Neural cell (in vitro differentiated cells): ENCODE measurements around the gene GNPTG.

Experiments
- EP300 ChIP-seq: fragments of 450-650 bp; conservative IDR thresholded peaks from 2 replicates; pipeline ENCODE4 v1.6.1; 2014; ENCODE audit warnings: antibody characterized with exemption, mild to moderate bottlenecking, moderate library complexity; ENCODE audit not compliant: poor library complexity, severe bottlenecking
- EZH2 ChIP-seq: fragments of 200-600, 300-800 bp; shearing (Covaris generic), sonication (generic); IDR thresholded peaks from 2 replicates; pipeline ENCODE4 v1.6.1; 2014; ENCODE audit warnings: antibody characterized with exemption, low read length, borderline replicate concordance, mild to moderate bottlenecking; ENCODE audit not compliant: insufficient read depth, poor library complexity, severe bottlenecking
- POLR2AphosphoS5 ChIP-seq: IDR thresholded peaks from 2 replicates; pipeline ENCODE4 v1.6.1; 2012
- RAD21 ChIP-seq: fragments of 450-650 bp; conservative IDR thresholded peaks from 2 replicates; pipeline ENCODE4 v1.6.1; 2014; ENCODE audit warnings: antibody characterized with exemption, mild to moderate bottlenecking, moderate library complexity
- TF ChIP-seq, protein P1 (sequence below): fragments of 450-650 bp; IDR thresholded peaks from 2 replicates; pipeline ENCODE4 v1.5.1; 2014; ENCODE audit warnings: antibody characterized with exemption, mild to moderate bottlenecking, moderate library complexity; ENCODE audit not compliant: poor library complexity, severe bottlenecking

DNA sequence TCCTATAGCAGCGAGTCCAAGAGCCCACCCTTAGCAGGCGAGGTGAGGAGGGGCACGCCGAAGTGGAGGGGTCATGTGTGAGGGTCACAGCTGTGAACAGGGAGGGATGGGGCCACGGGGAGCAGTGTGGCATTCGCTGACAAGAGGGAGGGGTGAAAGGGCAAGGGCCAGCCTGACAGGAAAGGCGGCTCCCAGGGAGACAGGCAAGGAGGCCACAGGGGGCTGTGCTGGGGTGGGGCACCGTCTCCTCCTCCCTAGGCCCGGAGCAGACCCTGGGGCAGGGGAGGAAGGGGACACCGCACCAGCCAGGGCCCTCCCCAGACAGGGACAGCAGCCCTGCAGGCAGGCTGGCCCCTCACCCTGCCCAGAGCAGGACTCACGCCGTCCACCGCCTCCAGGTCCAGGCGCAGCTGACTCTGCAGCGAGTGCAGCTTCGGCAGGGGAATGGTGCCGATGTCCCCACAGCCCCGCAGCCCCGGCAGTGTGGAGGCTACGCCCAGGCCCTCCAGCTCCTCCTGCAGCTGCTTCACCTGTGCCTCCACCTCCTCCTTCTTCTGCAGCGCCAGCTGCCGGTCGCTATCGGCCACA is 15.1 kb downstream of the GNPTG start:
- TF ChIP-seq, protein P1, sequence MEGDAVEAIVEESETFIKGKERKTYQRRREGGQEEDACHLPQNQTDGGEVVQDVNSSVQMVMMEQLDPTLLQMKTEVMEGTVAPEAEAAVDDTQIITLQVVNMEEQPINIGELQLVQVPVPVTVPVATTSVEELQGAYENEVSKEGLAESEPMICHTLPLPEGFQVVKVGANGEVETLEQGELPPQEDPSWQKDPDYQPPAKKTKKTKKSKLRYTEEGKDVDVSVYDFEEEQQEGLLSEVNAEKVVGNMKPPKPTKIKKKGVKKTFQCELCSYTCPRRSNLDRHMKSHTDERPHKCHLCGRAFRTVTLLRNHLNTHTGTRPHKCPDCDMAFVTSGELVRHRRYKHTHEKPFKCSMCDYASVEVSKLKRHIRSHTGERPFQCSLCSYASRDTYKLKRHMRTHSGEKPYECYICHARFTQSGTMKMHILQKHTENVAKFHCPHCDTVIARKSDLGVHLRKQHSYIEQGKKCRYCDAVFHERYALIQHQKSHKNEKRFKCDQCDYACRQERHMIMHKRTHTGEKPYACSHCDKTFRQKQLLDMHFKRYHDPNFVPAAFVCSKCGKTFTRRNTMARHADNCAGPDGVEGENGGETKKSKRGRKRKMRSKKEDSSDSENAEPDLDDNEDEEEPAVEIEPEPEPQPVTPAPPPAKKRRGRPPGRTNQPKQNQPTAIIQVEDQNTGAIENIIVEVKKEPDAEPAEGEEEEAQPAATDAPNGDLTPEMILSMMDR = no peak
- TF ChIP-seq POLR2AphosphoS5 (no peak), EP300 (no peak), EZH2 (no peak), RAD21 (no peak)
